Measurements from ENCODE around the gene CMTR1. TPM values are rescaled to one million over a fixed set of nuclear protein-coding genes. Genes with fewer than 3 reads are reported as not detected.
"Not testable (repeated sequence)": the region's sequence is repeated elsewhere in the genome, so short reads cannot be mapped to it uniquely, and the experiment has no call there.

CMTR1 gene
- total RNA-seq, 1 experiment from 2014 or later = 36.4 TPM

DNA sequence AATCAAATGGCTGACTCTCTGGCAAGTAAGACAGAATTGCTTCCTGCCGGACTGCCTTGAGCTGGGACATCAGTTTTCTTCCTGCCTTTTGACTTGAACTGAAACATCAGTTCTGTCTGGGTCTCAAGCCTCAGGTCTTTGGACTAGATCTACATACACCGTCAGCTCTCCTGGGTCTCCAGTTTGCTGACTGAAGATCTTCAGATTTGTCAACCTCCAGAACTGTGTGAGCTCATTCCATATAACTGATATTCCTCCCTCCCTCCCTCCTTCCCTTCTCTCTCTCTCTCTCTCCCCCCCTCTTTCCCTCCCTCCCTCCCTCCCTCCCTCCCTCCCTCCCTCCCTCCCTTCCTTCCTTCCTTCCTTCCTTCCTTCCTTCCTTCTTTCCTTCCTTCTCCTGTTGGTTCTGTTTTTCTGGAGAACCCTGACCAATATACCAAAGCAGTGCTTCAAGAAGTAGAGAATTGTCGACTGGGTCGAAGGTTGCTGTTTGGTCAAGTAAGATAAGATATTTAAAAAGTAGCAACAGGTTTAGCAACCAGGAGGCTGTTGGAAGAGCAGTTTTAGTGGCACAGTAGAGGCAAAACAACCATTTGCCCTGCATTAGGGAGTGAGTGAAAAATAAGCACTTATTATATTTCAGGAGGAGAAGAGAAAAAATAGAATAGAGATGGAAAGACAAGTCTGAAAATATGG, 33.1 kb upstream of the CMTR1 start:
- no TSS peak for BruUV-seq (replicated peaks)
- peaks cover 7% of the 10 kb centered on the region; the same call in 1 of the 2 replicates for H3K36me3 ChIP-seq (ENCODE audit: low read depth, low read length)
- no peak overlapping the region for H3K4me2 ChIP-seq (ENCODE audit: low read length)
- H3K27ac ChIP-seq (ENCODE audit: low read length) = no peak overlapping the region
- H3F3A ChIP-seq (ENCODE audit: low read length, unreplicated experiment) = no peaks in the 10 kb centered on the region
- H3K4me1 ChIP-seq (ENCODE audit: insufficient read depth, low read length) = no peaks in the 10 kb centered on the region
- no peak for DNase-seq
- H2AFZ ChIP-seq (ENCODE audit: low read length) = no peak overlapping the region
- TF ChIP-seq EZH2 (IDR thresholded peaks at IDR 0.05; ENCODE audit: low read length, unreplicated experiment) = no peak
- no peak for TF ChIP-seq EZH2phosphoT487 (IDR thresholded peaks at IDR 0.05; ENCODE audit: borderline replicate concordance, low read length)
- TF ChIP-seq, protein P1, sequence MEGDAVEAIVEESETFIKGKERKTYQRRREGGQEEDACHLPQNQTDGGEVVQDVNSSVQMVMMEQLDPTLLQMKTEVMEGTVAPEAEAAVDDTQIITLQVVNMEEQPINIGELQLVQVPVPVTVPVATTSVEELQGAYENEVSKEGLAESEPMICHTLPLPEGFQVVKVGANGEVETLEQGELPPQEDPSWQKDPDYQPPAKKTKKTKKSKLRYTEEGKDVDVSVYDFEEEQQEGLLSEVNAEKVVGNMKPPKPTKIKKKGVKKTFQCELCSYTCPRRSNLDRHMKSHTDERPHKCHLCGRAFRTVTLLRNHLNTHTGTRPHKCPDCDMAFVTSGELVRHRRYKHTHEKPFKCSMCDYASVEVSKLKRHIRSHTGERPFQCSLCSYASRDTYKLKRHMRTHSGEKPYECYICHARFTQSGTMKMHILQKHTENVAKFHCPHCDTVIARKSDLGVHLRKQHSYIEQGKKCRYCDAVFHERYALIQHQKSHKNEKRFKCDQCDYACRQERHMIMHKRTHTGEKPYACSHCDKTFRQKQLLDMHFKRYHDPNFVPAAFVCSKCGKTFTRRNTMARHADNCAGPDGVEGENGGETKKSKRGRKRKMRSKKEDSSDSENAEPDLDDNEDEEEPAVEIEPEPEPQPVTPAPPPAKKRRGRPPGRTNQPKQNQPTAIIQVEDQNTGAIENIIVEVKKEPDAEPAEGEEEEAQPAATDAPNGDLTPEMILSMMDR (conservative IDR thresholded peaks at IDR 0.05; ENCODE audit: low read depth, low read length) = no peak
- intact Hi-C loops (cut with micrococcal nuclease) = no loop called here
- no peaks in the 10 kb centered on the region for H3K9me2 ChIP-seq (replicated peaks; ENCODE audit: low read length)
- no peaks in the 10 kb centered on the region for H3K27me3 ChIP-seq (ENCODE audit: low read length)
- H3K9ac ChIP-seq (ENCODE audit: low read length) = no peak overlapping the region
- no peaks in the 10 kb centered on the region for H3K9me3 ChIP-seq (ENCODE audit: low read length)
- CTCF ChIA-PET = no interaction called here
- POLR2A ChIA-PET (ENCODE audit: unreplicated experiment) = no interaction called here
- H3K4me3 ChIP-seq (ENCODE audit: low read length) = no peak overlapping the region
- no peaks in the 10 kb centered on the region for H3K79me2 ChIP-seq (ENCODE audit: low read length)
- no peak for ATAC-seq
- no peaks in the 10 kb centered on the region for H4K20me1 ChIP-seq (ENCODE audit: low read length)

DNA sequence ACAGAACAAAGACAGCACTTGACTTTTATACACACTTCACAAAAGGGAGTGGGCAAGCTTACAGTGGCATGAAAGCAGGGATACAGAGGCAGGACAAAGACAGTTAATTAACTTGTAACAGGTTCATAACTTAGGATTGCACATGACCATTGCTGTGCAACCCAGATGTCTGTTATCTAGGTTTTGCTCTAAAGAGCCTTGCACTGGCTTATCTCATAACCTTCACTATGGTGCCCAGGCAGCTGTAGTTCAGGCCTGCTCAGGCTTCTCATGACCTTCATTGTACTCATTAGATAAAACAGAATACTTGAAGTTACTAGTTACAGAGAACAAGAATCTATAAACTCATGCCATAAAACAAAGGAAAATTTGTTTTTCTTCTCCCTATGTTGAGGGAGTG, 31.4 kb upstream of the CMTR1 start:
- H3K4me2 ChIP-seq (ENCODE audit: low read length); ATAC-seq; H3K27me3 ChIP-seq (ENCODE audit: low read length); POLR2A ChIA-PET (ENCODE audit: unreplicated experiment); intact Hi-C loops (cut with micrococcal nuclease); H3K4me1 ChIP-seq (ENCODE audit: insufficient read depth, low read length); BruUV-seq (replicated peaks); H3K79me2 ChIP-seq (ENCODE audit: low read length); CTCF ChIA-PET; H3K36me3 ChIP-seq (ENCODE audit: low read depth, low read length); H4K20me1 ChIP-seq (ENCODE audit: low read length); H3K9me2 ChIP-seq (replicated peaks; ENCODE audit: low read length); H3K9me3 ChIP-seq (ENCODE audit: low read length); H2AFZ ChIP-seq (ENCODE audit: low read length); H3K4me3 ChIP-seq (ENCODE audit: low read length); H3F3A ChIP-seq (ENCODE audit: low read length, unreplicated experiment); H3K27ac ChIP-seq (ENCODE audit: low read length); DNase-seq; H3K9ac ChIP-seq (ENCODE audit: low read length): not testable (repeated sequence)

DNA sequence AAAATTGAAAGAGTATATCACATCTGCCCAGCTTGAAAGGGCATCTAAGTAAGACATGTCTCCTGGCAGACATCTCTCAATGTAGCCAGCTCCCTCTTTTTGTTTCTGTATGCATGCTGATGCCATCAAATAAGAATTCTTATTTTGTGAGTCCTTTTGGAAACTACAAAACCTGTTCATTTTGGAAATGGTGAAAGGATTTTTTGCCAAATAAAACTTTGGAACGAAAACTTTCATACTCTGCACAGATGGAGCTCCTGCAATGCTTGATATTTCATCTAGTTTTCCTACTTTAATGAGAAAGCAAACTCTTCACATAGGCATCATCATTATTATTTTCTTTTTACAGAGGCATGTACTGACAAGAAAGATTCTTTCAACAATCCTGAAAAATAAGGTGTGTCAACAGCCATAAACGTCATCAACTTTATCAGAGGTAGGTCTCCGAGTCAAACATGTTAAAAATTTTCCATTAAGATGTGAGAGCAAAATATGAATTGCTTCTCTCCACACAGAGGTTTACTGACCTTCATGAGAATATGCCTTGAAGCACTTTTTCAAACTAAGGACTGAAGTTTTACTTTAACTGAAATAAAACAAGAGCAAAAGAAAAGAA, 26.2 kb upstream of the CMTR1 start:
- POLR2A ChIA-PET (ENCODE audit: unreplicated experiment) = no interaction called here
- Histone ChIP-seq H4K20me1 (ENCODE audit: low read length) (no peaks in the 10 kb centered on the region), H3K36me3 (ENCODE audit: low read depth, low read length) (no peaks in the 10 kb centered on the region), H3K4me2 (ENCODE audit: low read length) (no peak overlapping the region), H3K9ac (ENCODE audit: low read length) (no peak overlapping the region), H3K4me3 (ENCODE audit: low read length) (no peak overlapping the region), H2AFZ (ENCODE audit: low read length) (no peak overlapping the region), H3K79me2 (ENCODE audit: low read length) (no peaks in the 10 kb centered on the region), H3K4me1 (ENCODE audit: insufficient read depth, low read length) (no peaks in the 10 kb centered on the region), H3K9me2 (replicated peaks; ENCODE audit: low read length) (no peaks in the 10 kb centered on the region), H3K27me3 (ENCODE audit: low read length) (no peaks in the 10 kb centered on the region), H3F3A (ENCODE audit: low read length, unreplicated experiment) (no peaks in the 10 kb centered on the region), H3K9me3 (ENCODE audit: low read length) (no peaks in the 10 kb centered on the region), H3K27ac (ENCODE audit: low read length) (no peak overlapping the region)
- no TSS peak for BruUV-seq (replicated peaks)
- TF ChIP-seq, protein P1 (conservative IDR thresholded peaks at IDR 0.05; ENCODE audit: low read depth, low read length) = no peak
- TF ChIP-seq EZH2 (IDR thresholded peaks at IDR 0.05; ENCODE audit: low read length, unreplicated experiment) (no peak), EZH2phosphoT487 (IDR thresholded peaks at IDR 0.05; ENCODE audit: borderline replicate concordance, low read length) (no peak)
- CTCF ChIA-PET = no interaction called here
- DNase-seq (no peak), ATAC-seq (no peak)
- intact Hi-C loops (cut with micrococcal nuclease) = no loop called here

Data from PC-3 (cell line).